Neural crest cell (in vitro differentiated cells): ENCODE results near the gene ENKUR. TPM values are rescaled to one million over a fixed set of nuclear protein-coding genes. Genes with fewer than 3 reads are reported as not detected.

ENCODE experiments used
- DNase-seq: peaks from one replicate; pipeline ENCODE4 v3.0.0; 2021; ENCODE audit warnings: low read depth, mixed read lengths, low spot score
- H3K27ac Mint-ChIP-seq: one replicate; pipeline ENCODE4 v1.8.0; 2021; ENCODE audit warnings: mild to moderate bottlenecking, mixed read lengths; ENCODE audit not compliant: unreplicated experiment
- H3K27me3 Mint-ChIP-seq: 2 replicates; pipeline ENCODE4 v1.8.0; 2021; ENCODE audit warnings: low read depth, mild to moderate bottlenecking, mixed read lengths
- H3K36me3 Mint-ChIP-seq: 2 replicates; pipeline ENCODE4 v1.8.0; 2021; ENCODE audit warnings: low read depth, mild to moderate bottlenecking, mixed read lengths
- H3K4me1 Mint-ChIP-seq: 2 replicates; pipeline ENCODE4 v1.8.0; 2021; ENCODE audit warnings: mixed read lengths
- H3K4me3 Mint-ChIP-seq: one replicate; pipeline ENCODE4 v1.8.0; 2021; ENCODE audit warnings: mild to moderate bottlenecking, mixed read lengths
- H3K9me3 Mint-ChIP-seq: 2 replicates; pipeline ENCODE4 v1.8.0; 2021; ENCODE audit warnings: mixed read lengths
- CTCF ChIP-seq: fragments of 200-600 bp; sonication (generic); conservative IDR thresholded peaks from 2 replicates; pipeline ENCODE4 v1.5.0; 2021; ENCODE audit warnings: antibody characterized with exemption, mild to moderate bottlenecking
- total RNA-seq: library from RNA; stranded (reverse); gene quantifications from 2 replicates; pipeline ENCODE4 v1.2.1, GENCODE V29; 2021

Gene ENKUR
- total RNA-seq, 1 donor from 2014 or later, result 1.7 TPM

GRCh38 chr10:24966962-24967481, 48.9 kb downstream of the ENKUR start:
- no peaks in the 10 kb centered on the region for H3K36me3 Mint-ChIP-seq
- H3K4me3 Mint-ChIP-seq, result no peak overlapping the region
- H3K4me1 Mint-ChIP-seq, result no peaks in the 10 kb centered on the region
- H3K9me3 Mint-ChIP-seq, result no peaks in the 10 kb centered on the region
- DNase-seq, result no peak
- no peaks in the 10 kb centered on the region for H3K27me3 Mint-ChIP-seq
- TF ChIP-seq CTCF, result no peak
- H3K27ac Mint-ChIP-seq, result no peak overlapping the region

GRCh38 chr10:24965051-24965450, 50.9 kb downstream of the ENKUR start:
- no peaks in the 10 kb centered on the region for H3K36me3 Mint-ChIP-seq
- no peak for TF ChIP-seq CTCF
- DNase-seq, result no peak
- H3K27me3 Mint-ChIP-seq, result no peaks in the 10 kb centered on the region
- H3K4me3 Mint-ChIP-seq, result no peak overlapping the region
- H3K27ac Mint-ChIP-seq, result no peak overlapping the region
- H3K9me3 Mint-ChIP-seq, result no peaks in the 10 kb centered on the region
- peaks cover 1% of the 10 kb centered on the region for H3K4me1 Mint-ChIP-seq

- no peak overlapping the region for H3K4me3 Mint-ChIP-seq
- peaks cover 12% of the 10 kb centered on the region for H3K4me1 Mint-ChIP-seq
- no peak for TF ChIP-seq CTCF
- H3K36me3 Mint-ChIP-seq, result no peaks in the 10 kb centered on the region
- H3K27me3 Mint-ChIP-seq, result no peaks in the 10 kb centered on the region
- DNase-seq, result no peak
- H3K9me3 Mint-ChIP-seq, result no peaks in the 10 kb centered on the region
- H3K27ac Mint-ChIP-seq, result no peak overlapping the region
These were observed 52.4 kb downstream of the ENKUR start for GRCh38 chr10:24963521-24964041.

- Mint-ChIP-seq H3K27ac (no peak overlapping the region), H3K4me1 (peaks cover 18% of the 10 kb centered on the region), H3K36me3 (no peaks in the 10 kb centered on the region), H3K9me3 (no peaks in the 10 kb centered on the region), H3K4me3 (no peak overlapping the region), H3K27me3 (no peaks in the 10 kb centered on the region)
- no peak for TF ChIP-seq CTCF
- no peak for DNase-seq
These were observed 53.0 kb downstream of the ENKUR start for GRCh38 chr10:24962995-24963394.

- no peaks in the 10 kb centered on the region for H3K27me3 Mint-ChIP-seq
- no peak overlapping the region for H3K4me3 Mint-ChIP-seq
- H3K27ac Mint-ChIP-seq, result no peak overlapping the region
- H3K9me3 Mint-ChIP-seq, result no peaks in the 10 kb centered on the region
- TF ChIP-seq CTCF, result no peak
- H3K4me1 Mint-ChIP-seq, result peaks cover 22% of the 10 kb centered on the region
- no peaks in the 10 kb centered on the region for H3K36me3 Mint-ChIP-seq
- no peak for DNase-seq
These were observed 54.4 kb downstream of the ENKUR start for GRCh38 chr10:24961582-24961981.
